ENCODE results near the gene PDE7B.

DNA sequence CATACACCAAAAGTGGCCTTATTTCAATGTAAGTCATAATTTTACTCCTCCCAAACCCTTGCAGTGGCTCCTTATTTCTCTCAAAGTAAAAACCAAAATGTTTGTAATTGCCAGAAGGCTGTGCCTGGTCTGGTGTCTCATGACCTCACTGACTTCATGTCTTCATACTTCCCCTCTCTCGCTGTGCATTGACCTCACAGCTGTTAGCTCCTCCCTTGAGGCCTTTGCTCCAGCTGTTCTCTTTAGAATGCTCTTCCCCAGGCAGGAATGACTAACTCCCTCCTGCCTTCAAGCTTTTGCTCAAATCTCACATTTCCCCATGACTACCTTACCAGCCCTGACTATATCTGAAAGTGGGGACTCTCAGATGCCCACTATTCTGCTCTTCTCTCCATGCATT lies 315.3 kb downstream of the PDE7B start:
- no peak for TF ChIP-seq POLR2A (IDR thresholded peaks at IDR 0.05)
- TF ChIP-seq, protein P1, sequence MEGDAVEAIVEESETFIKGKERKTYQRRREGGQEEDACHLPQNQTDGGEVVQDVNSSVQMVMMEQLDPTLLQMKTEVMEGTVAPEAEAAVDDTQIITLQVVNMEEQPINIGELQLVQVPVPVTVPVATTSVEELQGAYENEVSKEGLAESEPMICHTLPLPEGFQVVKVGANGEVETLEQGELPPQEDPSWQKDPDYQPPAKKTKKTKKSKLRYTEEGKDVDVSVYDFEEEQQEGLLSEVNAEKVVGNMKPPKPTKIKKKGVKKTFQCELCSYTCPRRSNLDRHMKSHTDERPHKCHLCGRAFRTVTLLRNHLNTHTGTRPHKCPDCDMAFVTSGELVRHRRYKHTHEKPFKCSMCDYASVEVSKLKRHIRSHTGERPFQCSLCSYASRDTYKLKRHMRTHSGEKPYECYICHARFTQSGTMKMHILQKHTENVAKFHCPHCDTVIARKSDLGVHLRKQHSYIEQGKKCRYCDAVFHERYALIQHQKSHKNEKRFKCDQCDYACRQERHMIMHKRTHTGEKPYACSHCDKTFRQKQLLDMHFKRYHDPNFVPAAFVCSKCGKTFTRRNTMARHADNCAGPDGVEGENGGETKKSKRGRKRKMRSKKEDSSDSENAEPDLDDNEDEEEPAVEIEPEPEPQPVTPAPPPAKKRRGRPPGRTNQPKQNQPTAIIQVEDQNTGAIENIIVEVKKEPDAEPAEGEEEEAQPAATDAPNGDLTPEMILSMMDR (IDR thresholded peaks at IDR 0.05) = no peak

Measured in Peyer's patch (tissue), 4 donors.